ENCODE results near the gene AIFM2. TPM values are rescaled to one million over a fixed set of nuclear protein-coding genes. Genes with fewer than 3 reads are reported as not detected.

AIFM2 gene
- total and polyA plus RNA-seq, 2 of the 13 experiments (the other 11 are each of a cell fraction or from before 2014, with no cell fraction given): 20.3 to 29.5 TPM

GRCh38 chr10:70090951-70091350, 41.7 kb downstream of the AIFM2 start (continued):
- TF ChIP-seq, protein P1, sequence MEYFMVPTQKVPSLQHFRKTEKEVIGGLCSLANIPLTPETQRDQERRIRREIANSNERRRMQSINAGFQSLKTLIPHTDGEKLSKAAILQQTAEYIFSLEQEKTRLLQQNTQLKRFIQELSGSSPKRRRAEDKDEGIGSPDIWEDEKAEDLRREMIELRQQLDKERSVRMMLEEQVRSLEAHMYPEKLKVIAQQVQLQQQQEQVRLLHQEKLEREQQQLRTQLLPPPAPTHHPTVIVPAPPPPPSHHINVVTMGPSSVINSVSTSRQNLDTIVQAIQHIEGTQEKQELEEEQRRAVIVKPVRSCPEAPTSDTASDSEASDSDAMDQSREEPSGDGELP (IDR thresholded peaks at IDR 0.05; ENCODE audit: borderline replicate concordance, low read depth): no peak; the same call in 1 of the 2 replicates
- TF ChIP-seq SUZ12 (IDR thresholded peaks at IDR 0.05; ENCODE audit: low read depth, low read length) (no peak), ZSCAN31 (CRISPR knock-in tag; IDR thresholded peaks at IDR 0.05; ENCODE audit: low read depth) (no peak), KLF6 (CRISPR knock-in tag; IDR thresholded peaks at IDR 0.05) (no peak), ZNF724P (CRISPR knock-in tag; IDR thresholded peaks at IDR 0.05; ENCODE audit: borderline replicate concordance) (no peak), ZBTB20 (CRISPR knock-in tag; IDR thresholded peaks at IDR 0.05; ENCODE audit: borderline replicate concordance, low read depth) (peak; percentile 85; the same call in 1 of the 2 replicates), THRA (CRISPR knock-in tag; IDR thresholded peaks at IDR 0.05; ENCODE audit: borderline replicate concordance) (no peak; the same call in 1 of the 2 replicates), ARID2 (CRISPR knock-in tag; IDR thresholded peaks at IDR 0.05; ENCODE audit: borderline replicate concordance) (no peak), ETS1 (CRISPR knock-in tag; IDR thresholded peaks at IDR 0.05) (no peak), KLF11 (CRISPR knock-in tag; IDR thresholded peaks at IDR 0.05) (no peak), MATR3 (CRISPR knock-in tag; IDR thresholded peaks at IDR 0.05) (no peak), SRSF9 (IDR thresholded peaks at IDR 0.05; ENCODE audit: borderline replicate concordance, insufficient read depth, low read depth, low read length, poor library complexity, severe bottlenecking) (no peak), ZNF83 (CRISPR knock-in tag; IDR thresholded peaks at IDR 0.05; ENCODE audit: borderline replicate concordance) (no peak)
- TF ChIP-seq, protein P2, sequence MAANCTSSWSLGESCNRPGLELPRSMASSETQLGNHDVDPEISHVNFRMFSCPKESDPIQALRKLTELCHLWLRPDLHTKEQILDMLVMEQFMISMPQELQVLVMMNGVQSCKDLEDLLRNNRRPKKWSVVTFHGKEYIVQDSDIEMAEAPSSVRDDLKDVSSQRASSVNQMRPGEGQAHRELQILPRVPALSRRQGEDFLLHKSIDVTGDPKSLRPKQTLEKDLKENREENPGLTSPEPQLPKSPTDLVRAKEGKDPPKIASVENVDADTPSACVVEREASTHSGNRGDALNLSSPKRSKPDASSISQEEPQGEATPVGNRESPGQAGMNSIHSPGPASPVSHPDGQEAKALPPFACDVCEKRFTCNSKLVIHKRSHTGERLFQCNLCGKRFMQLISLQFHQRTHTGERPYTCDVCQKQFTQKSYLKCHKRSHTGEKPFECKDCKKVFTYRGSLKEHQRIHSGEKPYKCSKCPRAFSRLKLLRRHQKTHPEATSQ (CRISPR knock-in tag; IDR thresholded peaks at IDR 0.05; ENCODE audit: borderline replicate concordance): no peak
- TF ChIP-seq, protein P3, sequence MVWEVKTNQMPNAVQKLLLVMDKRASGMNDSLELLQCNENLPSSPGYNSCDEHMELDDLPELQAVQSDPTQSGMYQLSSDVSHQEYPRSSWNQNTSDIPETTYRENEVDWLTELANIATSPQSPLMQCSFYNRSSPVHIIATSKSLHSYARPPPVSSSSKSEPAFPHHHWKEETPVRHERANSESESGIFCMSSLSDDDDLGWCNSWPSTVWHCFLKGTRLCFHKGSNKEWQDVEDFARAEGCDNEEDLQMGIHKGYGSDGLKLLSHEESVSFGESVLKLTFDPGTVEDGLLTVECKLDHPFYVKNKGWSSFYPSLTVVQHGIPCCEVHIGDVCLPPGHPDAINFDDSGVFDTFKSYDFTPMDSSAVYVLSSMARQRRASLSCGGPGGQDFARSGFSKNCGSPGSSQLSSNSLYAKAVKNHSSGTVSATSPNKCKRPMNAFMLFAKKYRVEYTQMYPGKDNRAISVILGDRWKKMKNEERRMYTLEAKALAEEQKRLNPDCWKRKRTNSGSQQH (CRISPR knock-in tag; IDR thresholded peaks at IDR 0.05; ENCODE audit: low read depth): no peak
- TF ChIP-seq, protein P4, sequence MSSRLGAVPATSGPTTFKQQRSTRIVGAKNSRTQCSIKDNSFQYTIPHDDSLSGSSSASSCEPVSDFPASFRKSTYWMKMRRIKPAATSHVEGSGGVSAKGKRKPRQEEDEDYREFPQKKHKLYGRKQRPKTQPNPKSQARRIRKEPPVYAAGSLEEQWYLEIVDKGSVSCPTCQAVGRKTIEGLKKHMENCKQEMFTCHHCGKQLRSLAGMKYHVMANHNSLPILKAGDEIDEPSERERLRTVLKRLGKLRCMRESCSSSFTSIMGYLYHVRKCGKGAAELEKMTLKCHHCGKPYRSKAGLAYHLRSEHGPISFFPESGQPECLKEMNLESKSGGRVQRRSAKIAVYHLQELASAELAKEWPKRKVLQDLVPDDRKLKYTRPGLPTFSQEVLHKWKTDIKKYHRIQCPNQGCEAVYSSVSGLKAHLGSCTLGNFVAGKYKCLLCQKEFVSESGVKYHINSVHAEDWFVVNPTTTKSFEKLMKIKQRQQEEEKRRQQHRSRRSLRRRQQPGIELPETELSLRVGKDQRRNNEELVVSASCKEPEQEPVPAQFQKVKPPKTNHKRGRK (CRISPR knock-in tag; IDR thresholded peaks at IDR 0.05): no peak
- TF ChIP-seq, protein P5, sequence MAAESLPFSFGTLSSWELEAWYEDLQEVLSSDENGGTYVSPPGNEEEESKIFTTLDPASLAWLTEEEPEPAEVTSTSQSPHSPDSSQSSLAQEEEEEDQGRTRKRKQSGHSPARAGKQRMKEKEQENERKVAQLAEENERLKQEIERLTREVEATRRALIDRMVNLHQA (CRISPR knock-in tag; IDR thresholded peaks at IDR 0.05): no peak
- TF ChIP-seq, protein P6, sequence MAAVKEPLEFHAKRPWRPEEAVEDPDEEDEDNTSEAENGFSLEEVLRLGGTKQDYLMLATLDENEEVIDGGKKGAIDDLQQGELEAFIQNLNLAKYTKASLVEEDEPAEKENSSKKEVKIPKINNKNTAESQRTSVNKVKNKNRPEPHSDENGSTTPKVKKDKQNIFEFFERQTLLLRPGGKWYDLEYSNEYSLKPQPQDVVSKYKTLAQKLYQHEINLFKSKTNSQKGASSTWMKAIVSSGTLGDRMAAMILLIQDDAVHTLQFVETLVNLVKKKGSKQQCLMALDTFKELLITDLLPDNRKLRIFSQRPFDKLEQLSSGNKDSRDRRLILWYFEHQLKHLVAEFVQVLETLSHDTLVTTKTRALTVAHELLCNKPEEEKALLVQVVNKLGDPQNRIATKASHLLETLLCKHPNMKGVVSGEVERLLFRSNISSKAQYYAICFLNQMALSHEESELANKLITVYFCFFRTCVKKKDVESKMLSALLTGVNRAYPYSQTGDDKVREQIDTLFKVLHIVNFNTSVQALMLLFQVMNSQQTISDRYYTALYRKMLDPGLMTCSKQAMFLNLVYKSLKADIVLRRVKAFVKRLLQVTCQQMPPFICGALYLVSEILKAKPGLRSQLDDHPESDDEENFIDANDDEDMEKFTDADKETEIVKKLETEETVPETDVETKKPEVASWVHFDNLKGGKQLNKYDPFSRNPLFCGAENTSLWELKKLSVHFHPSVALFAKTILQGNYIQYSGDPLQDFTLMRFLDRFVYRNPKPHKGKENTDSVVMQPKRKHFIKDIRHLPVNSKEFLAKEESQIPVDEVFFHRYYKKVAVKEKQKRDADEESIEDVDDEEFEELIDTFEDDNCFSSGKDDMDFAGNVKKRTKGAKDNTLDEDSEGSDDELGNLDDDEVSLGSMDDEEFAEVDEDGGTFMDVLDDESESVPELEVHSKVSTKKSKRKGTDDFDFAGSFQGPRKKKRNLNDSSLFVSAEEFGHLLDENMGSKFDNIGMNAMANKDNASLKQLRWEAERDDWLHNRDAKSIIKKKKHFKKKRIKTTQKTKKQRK (IDR thresholded peaks at IDR 0.05; ENCODE audit: low read length): no peak

All from HepG2 (cell line).